Large intestine (tissue), 3 donors: Measurements from ENCODE around the gene GRIK5. TPM values are rescaled to one million over a fixed set of nuclear protein-coding genes. Genes with fewer than 3 reads are reported as not detected.

Experiments
- DNase-seq, 2 donors: peaks; one replicate each; pipeline versions ENCODE4 v3.0.0 to v3.0.0-alpha.2; 2013
- H3K27ac ChIP-seq: one replicate; pipeline ENCODE4 v1.5.1; 2013; ENCODE audit warnings: low read length
- H3K27me3 ChIP-seq: 2 replicates; pipeline ENCODE4 v1.6.1; 2013; ENCODE audit warnings: low read length; ENCODE audit not compliant: control insufficient read depth, insufficient read depth
- H3K36me3 ChIP-seq: 2 replicates; pipeline ENCODE4 v1.6.1; 2013; ENCODE audit warnings: low read length; ENCODE audit not compliant: control insufficient read depth, insufficient read depth
- H3K4me1 ChIP-seq: one replicate; pipeline ENCODE4 v1.6.1; 2013; ENCODE audit warnings: low read length; ENCODE audit not compliant: control insufficient read depth, insufficient read depth
- H3K4me3 ChIP-seq: one replicate; pipeline ENCODE4 v1.5.1; 2013; ENCODE audit warnings: low read length
- H3K9me3 ChIP-seq: one replicate; pipeline ENCODE4 v1.6.1; 2013; ENCODE audit warnings: mild to moderate bottlenecking, low read depth, low read length, moderate library complexity; ENCODE audit not compliant: control insufficient read depth
- WGBS: methylation state at CpG from one replicate; pipeline ENCODE4 v1.1.5; 2013; ENCODE audit warnings: low lambda C conversion rate; ENCODE audit not compliant: insufficient coverage; 5-methylcytosine and 5-hydroxymethylcytosine counted together
- polyA plus RNA-seq: library from polyadenylated mRNA; unstranded; fragments of 120-200 nt; gene quantifications from one replicate; pipeline ENCODE4 v1.2.1, GENCODE V29; 2013

Gene GRIK5
- polyA plus RNA-seq, 1 donor, result 4.7 TPM

DNA sequence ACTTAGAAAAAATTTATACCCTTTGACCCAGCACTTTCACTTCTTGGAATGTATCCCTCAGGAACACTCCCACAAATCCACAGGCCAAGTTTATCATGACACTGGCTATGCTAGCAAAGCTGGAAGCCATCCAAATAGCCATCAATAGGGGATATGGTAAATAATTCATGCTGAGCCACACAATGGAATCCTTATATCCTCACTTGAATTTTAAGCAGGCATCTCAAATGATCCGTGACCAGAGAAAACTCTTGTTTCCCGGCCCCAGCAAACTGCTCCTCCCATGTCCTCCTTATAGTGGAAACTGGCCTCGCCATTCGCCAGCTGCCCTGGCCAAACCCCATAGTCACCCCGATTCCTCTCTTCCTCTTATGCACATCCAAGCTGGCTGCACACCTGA lies 37.6 kb downstream of the GRIK5 start:
- no peaks in the 10 kb centered on the region for H3K4me1 ChIP-seq
- no peak for DNase-seq
- no peak overlapping the region for H3K4me3 ChIP-seq
- no peak overlapping the region for H3K27ac ChIP-seq
- WGBS, result no CpG with 5 or more reads among the region's 5 CpGs
- no peaks in the 10 kb centered on the region for H3K27me3 ChIP-seq
- no peaks in the 10 kb centered on the region for H3K36me3 ChIP-seq
- no peaks in the 10 kb centered on the region for H3K9me3 ChIP-seq

GRCh38 chr19:42030645-42031440 lies 39.2 kb downstream of the GRIK5 start:
- no peak for DNase-seq
- 80% methylated on average over 1 of the region's 7 CpGs for WGBS
- H3K27ac ChIP-seq, result no peak overlapping the region

DNA sequence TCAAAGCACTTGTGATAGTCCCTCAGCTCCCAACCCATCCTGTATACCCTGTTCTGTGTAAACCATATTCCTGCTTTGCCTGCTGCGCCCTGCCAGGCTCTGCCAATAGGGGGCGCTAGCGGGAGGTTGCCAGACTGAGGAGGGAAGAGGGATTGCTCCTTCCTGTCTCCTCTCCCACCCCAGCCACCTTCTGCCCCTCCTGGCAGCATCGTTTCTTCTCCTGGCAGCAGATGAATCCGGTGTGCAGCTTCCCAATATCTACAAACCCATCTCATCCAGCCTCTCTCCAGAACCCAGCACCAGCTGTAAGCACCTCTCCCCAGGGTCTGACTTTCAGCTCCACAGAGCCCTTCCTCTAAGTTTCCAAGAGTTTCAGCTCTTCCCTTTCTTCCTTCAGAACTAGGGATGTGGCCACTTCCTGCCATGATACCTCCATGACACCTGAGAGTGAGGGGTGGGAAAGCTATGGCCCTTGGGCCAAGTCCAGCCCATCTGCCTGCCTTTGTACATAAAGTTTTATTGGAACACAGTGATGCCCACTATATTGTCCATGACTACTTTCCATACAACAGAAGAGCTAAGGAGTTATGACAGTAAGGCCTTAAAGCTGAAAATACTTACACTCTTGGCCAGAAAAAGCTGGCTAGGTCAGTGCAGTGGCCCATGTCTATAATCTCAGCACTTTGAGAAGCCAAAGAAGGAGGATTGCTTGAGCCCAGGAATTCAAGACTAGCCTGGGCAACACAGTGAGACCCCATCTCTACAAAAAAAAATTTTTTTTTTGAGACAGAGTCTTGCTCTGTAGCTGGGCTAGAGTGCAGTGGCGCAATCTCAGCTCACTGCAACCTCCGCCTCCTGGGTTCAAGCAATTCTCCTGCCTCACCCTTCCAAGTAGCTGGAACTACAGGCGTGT lies 41.4 kb downstream of the GRIK5 start:
- no CpG with 5 or more reads among the region's 8 CpGs for WGBS
- H3K36me3 ChIP-seq, result no peaks in the 10 kb centered on the region
- no peak for DNase-seq
- no peaks in the 10 kb centered on the region for H3K4me1 ChIP-seq
- no peak overlapping the region for H3K27ac ChIP-seq
- H3K27me3 ChIP-seq, result peaks cover 3% of the 10 kb centered on the region
- H3K9me3 ChIP-seq, result no peaks in the 10 kb centered on the region
- no peak overlapping the region for H3K4me3 ChIP-seq

More at GRCh38 chr19:42030645-42031440, 39.2 kb downstream of the GRIK5 start:
- H3K36me3 ChIP-seq, result no peaks in the 10 kb centered on the region
- no peak overlapping the region for H3K4me3 ChIP-seq
- no peaks in the 10 kb centered on the region for H3K9me3 ChIP-seq
- peaks cover 3% of the 10 kb centered on the region for H3K27me3 ChIP-seq
- no peaks in the 10 kb centered on the region for H3K4me1 ChIP-seq

GRCh38 chr19:42024622-42025111 lies 45.3 kb downstream of the GRIK5 start:
- no peaks in the 10 kb centered on the region for H3K36me3 ChIP-seq
- peaks cover 3% of the 10 kb centered on the region for H3K27me3 ChIP-seq
- DNase-seq, result no peak
- H3K9me3 ChIP-seq, result no peaks in the 10 kb centered on the region
- H3K4me3 ChIP-seq, result no peak overlapping the region
- no CpG with 5 or more reads among the region's 12 CpGs for WGBS
- H3K4me1 ChIP-seq, result no peaks in the 10 kb centered on the region
- no peak overlapping the region for H3K27ac ChIP-seq

GRCh38 chr19:42023943-42024260 lies 46.1 kb downstream of the GRIK5 start:
- no peak for DNase-seq
- Histone ChIP-seq H3K27me3 (peaks cover 3% of the 10 kb centered on the region), H3K4me1 (no peaks in the 10 kb centered on the region), H3K36me3 (no peaks in the 10 kb centered on the region), H3K27ac (no peak overlapping the region), H3K9me3 (no peaks in the 10 kb centered on the region), H3K4me3 (no peak overlapping the region)
- no CpG with 5 or more reads among the region's 4 CpGs for WGBS

GRCh38 chr19:42023121-42023942 lies 46.7 kb downstream of the GRIK5 start:
- no peak for DNase-seq

DNA sequence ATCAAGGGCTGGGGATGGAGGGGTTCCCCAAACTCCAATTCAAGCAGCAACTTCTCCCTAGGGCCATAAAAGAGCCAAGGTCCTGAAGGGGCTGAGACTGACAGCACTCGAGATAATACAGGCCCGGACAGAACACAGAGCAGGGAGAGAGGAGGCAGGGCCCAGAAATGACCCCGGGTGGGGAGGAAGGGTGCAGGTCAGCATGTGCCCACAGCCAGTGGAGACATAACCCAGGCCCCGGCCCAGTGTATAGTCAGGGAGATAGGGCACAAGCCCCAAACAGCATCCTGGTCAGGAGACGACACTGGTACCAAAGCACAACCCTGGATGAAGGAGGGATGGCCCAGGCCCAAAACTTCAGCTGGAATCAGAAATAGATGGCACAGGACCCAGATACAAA lies 47.4 kb downstream of the GRIK5 start:
- Histone ChIP-seq H3K4me3 (no peak overlapping the region), H3K27me3 (peaks cover 3% of the 10 kb centered on the region), H3K4me1 (no peaks in the 10 kb centered on the region), H3K27ac (no peak overlapping the region), H3K36me3 (no peaks in the 10 kb centered on the region), H3K9me3 (no peaks in the 10 kb centered on the region)
- DNase-seq, result no peak
- no CpG with 5 or more reads among the region's 5 CpGs for WGBS

More at GRCh38 chr19:42023121-42023942, 46.7 kb downstream of the GRIK5 start:
- H3K4me3 ChIP-seq, result no peak overlapping the region
- H3K4me1 ChIP-seq, result no peaks in the 10 kb centered on the region
- no peak overlapping the region for H3K27ac ChIP-seq
- no peaks in the 10 kb centered on the region for H3K36me3 ChIP-seq
- H3K27me3 ChIP-seq, result peaks cover 3% of the 10 kb centered on the region
- H3K9me3 ChIP-seq, result no peaks in the 10 kb centered on the region
- WGBS, result no CpG with 5 or more reads among the region's 17 CpGs

DNA sequence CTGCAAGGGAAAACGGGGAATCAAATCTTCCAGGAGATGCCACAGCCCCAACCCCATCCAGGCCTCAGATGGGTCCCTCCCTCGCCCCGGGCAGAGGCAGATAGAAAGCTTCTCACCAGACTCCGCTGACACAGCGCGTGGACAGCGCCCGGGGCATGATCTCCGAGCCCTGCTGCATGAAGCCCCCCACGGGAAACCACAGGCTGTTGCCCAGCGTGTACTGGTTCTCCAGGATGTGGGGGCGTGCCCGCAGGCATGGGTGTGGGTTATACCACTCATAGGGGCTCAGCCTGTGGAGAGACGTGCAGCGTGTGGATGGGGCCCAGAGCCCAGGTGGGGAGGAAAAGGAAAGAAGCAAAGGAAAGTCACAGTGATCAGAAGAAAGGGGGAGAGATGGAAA lies 48.8 kb downstream of the GRIK5 start:
- Histone ChIP-seq H3K4me3 (no peak overlapping the region), H3K27me3 (no peaks in the 10 kb centered on the region), H3K36me3 (no peaks in the 10 kb centered on the region), H3K4me1 (no peaks in the 10 kb centered on the region), H3K9me3 (no peaks in the 10 kb centered on the region), H3K27ac (no peak overlapping the region)
- no CpG with 5 or more reads among the region's 15 CpGs for WGBS
- no peak for DNase-seq

GRCh38 chr19:42018503-42019193 lies 51.4 kb downstream of the GRIK5 start:
- no CpG with 5 or more reads among the region's 11 CpGs for WGBS
- no peak overlapping the region for H3K27ac ChIP-seq
- H3K27me3 ChIP-seq, result no peaks in the 10 kb centered on the region
- H3K36me3 ChIP-seq, result no peaks in the 10 kb centered on the region
- H3K4me1 ChIP-seq, result no peaks in the 10 kb centered on the region
- no peak for DNase-seq
- H3K9me3 ChIP-seq, result no peaks in the 10 kb centered on the region
- H3K4me3 ChIP-seq, result no peak overlapping the region
